HG03103 (cell line): Measurements from ENCODE around the gene SLC7A5.
"Not testable (repeated sequence)": the region's sequence is repeated elsewhere in the genome, so short reads cannot be mapped to it uniquely, and the experiment has no call there.

Experiments used
- ATAC-seq: cut with Tn5 transposase; IDR thresholded peaks from one replicate; pipeline ENCODE4 v1.9.1; 2021; ENCODE audit warnings: low read depth; ENCODE audit not compliant: unreplicated experiment

The SLC7A5 gene

DNA sequence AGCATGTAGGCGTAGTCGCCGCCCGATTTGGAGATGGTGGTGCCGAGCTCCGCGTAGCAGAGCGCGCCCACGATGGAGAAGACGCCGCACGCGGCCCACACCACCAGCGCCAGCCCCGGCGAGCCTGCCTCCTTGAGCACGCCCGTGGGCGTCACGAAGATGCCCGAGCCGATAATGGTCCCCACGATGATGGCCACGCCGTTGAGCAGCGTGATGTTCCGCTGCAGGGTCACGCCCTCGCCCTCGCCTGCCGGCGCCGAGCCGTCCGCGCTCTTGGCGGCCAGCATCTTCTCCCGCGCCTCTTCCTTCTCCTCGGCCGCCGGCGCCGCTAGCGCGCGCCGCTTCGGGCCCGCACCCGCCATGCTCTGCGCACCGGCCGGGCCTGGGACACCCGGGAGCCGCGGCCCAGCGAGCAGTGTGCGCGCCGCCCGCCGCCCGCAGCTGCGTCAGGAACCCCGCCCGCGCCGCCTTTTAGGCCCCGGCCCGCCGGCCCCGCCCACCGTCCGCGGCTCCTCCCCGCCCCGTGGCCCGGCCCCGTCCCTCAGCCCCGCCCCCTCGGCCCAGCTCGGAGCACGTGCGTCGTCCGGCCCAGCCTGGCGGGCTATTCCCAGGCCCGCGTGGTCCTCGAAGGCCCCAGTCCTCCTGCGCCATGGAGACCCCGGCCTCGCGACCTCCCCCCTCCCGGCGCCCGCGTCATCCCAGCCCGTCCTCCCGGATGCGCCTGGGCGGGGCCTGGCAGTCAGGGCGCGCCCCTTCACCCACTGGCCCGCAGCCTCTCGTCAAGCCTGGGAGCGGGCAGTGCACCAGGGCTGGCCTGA lies at the start of gene SLC7A5:
Gene SLC7A5, minus strand, starts transcription at position 447 of the 818 bp plus-strand sequence. Its CDS starts 85 bp downstream, at position 362.
- ATAC-seq, result peak; percentile 46

- ATAC-seq, result no peak
These were observed 49.0 kb upstream of the SLC7A5 start for GRCh38 chr16:87918338-87918737.

- ATAC-seq, result no peak
These were observed 48.2 kb upstream of the SLC7A5 start for GRCh38 chr16:87917503-87917902.

DNA sequence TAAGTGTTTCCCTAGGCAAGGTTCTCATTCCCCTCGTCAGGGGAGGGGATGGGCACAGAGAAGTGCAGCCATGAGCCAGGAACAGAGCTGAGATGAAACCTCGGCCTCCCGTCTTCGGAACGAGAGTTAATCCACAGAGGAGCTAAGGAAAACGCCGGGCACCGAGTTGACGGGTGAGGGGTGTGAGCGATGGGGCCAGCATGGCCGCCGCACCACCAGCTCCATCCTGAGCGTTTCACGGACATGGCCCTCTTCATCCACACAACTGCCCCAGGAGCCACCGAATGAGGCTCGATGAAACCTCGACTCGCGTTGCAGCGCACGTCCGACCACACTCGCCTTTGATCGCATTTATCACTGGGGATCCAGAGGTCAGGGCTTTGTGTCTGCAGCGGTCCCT lies 45.5 kb upstream of the SLC7A5 start:
- ATAC-seq, result no peak

DNA sequence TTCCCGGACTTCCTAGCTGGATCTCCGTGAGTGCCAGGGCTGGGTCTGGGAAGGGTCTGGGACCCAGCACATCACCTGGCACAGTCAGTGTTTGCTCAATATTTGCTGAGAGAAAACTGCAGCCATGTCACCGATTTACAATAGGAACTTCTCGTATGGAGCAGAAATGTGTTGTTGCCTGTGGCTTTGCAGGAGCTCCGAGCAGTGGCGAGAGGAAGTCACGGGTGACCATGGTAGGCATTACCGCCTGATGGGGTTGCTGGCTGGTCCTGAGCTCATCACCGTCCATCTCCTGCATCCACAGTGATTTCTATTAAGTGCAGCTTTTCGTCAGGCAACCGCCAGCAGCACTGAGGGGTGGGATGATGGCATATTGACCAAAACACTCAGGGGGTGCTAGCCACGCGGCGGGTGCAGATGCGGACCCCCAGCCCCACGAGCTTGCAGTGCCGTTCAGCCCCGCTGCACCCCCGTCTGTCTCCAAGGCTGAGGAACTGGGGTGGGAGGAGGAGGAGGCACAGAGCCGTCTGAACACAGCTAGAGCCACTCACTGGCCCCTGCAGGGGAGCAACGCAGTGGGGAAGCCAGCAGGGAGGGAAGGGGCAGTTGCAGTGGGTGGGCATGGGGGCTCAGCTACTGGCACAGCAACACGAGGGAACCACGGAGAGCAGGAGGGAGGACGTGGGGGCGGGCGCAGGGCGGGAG lies 44.9 kb upstream of the SLC7A5 start:
- ATAC-seq, result not testable (repeated sequence)

DNA sequence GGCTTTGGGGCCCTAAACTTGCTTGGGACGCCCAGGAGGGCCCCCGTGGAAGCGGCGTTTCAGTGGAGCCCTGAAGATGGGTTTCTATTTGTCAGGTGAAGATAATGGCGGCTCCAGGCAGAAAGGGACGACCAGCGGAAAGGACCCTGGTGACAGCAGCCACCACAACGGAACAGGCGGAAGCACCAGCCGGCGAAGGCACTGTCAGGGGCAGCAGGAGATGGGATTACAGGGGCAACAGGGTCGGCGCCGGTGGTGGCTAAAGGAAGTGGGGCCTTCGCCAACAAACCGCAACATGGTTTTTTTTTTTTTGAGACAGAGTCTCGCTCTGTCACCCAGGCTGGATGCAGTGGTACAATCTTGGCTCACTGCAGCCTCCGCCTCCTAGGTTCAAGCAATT lies 43.4 kb upstream of the SLC7A5 start:
- not testable (repeated sequence) for ATAC-seq

DNA sequence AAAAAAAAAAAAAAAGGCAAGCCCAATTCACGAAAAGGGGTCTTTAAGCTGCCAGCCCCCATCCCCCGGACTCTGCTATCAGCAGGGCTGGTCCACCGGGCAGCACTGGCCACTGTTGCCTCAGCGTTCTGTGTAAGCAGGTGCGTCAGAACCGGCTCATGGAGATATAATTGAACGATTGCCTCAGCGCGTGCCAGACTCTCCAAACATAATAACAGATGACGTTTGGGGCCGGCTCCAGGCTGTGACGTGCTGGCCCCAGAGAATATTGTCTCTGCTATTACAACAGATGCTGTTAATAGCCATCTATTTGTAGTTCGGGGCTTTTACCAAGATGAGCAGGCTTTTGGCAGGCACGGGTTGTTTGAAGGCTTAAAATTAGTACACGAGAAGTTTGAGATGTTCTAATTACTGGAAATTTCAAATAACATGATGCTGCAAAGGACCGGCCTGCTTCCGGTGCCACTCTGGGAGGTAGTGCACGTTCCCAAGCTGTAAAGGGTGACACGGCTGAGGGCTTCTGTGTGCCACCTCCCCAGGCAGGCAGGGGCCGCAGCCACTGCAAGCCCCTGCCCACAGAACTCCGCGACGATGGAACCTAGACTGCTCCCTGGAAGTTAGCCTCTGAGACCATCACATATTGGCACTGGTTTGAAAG lies 41.9 kb upstream of the SLC7A5 start:
- ATAC-seq, result not testable (repeated sequence)

- not testable (repeated sequence) for ATAC-seq
These were observed 40.1 kb upstream of the SLC7A5 start for GRCh38 chr16:87909203-87909935.

DNA sequence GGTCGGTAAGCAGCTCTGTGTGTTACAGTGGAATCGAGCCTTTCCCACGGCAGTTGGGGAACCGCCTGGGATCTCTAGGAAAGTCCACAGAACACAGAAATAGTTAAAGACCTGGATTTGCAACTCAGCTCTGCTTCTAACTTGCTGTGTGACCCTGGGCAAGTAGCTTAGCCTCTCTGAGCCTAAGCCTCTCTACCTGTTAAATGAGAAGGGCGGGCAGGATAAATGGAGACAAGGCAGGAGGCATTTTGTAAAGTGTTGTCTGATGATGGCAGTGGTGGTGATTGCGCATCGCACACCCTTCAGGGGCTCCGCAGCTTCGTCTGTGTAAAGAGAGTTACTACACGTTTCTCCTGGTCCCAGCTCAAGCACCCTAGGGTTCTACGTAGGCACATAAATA lies 38.8 kb upstream of the SLC7A5 start:
- ATAC-seq, result not testable (repeated sequence)

DNA sequence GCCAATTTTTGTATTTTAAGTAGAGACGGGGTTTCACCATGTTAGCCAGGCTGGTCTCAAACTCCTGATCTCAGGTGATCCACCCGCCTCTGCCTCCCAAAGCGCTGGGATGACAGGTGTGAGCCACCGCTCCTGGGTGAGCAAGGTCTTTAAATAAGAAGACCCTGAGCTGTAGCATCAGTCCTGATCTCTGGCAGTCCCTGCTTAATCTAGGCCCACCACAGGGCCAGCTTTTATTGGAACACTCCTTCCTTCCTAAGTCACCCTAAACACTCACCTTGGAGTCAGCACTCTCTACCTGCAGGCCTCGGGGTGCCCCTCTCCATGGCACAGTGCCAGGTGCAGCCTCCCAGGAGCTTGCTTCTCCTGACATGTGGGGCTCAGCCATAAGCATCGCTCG lies 36.2 kb upstream of the SLC7A5 start:
- ATAC-seq, result not testable (repeated sequence)

DNA sequence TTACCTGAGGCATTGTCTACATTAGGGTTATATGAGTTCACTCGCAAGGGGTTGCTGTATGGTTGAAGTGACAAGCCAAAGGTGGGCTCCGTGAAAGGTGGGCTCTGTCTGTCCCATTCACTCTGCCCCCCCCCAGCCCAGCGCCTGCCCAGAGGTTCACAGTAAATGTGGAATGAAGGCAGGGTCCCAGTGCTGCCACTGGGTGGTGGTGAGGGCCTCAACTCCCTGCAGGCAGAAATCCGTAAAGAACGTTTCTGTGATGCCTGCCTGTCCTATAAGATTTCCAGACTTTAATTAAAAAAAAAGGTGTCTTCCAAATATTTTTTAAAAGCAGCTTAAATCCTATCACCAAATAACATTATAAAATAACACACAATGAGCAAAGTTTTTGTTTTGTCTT lies 35.7 kb upstream of the SLC7A5 start:
- ATAC-seq, result not testable (repeated sequence)

DNA sequence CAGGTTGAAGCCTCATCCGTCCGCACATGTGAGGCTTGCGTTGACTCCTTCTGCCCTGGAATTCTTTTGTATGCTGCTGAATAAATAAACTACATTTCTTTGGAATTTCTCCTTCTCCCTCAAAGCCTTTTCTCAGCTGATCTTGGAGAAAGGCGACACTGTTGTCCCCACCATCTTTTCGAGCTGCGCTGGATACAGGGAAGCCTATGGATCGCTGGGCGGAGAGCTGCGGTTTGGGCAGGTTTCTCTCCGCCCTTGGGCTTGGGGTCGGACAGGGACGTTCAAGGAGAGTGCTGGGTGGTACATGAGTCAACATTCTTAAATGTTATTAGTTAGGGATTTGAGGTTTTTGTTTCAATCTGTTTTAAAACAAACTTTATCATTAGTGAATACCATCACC lies 31.2 kb upstream of the SLC7A5 start:
- not testable (repeated sequence) for ATAC-seq

- no peak for ATAC-seq
These were observed 28.5 kb upstream of the SLC7A5 start for GRCh38 chr16:87897521-87898505.

DNA sequence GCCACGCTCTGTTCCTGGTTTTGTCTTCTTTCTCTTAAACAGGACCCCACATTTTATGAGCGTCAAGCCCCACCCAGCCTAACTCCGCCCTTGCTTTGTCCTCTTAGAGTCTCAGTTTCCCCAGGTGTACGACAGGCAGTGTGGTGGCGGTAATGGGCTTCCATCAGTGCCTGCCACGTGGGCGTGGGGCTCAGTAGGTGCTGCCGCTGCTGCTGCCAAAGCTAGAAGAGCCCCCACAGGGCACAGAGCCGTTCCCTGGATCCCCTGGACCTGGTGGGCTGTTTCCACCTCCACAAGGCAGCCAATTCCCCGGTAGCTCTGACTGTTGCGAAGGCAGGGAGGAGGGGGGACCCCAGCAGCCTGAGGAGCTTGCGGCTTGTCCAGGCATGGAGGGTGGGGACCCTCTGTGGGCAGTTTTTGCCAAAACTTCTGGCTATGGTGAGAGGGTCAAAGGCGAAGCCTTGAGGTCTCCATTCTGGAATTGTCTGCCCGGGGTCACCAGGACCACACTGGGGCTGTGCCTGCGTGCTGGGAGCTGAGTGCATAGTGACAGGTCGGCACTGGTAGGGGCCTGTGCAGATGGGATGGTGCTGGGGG lies 27.7 kb upstream of the SLC7A5 start:
- ATAC-seq, result not testable (repeated sequence)

GRCh38 chr16:87896176-87896890 lies 27.0 kb upstream of the SLC7A5 start:
- not testable (repeated sequence) for ATAC-seq

DNA sequence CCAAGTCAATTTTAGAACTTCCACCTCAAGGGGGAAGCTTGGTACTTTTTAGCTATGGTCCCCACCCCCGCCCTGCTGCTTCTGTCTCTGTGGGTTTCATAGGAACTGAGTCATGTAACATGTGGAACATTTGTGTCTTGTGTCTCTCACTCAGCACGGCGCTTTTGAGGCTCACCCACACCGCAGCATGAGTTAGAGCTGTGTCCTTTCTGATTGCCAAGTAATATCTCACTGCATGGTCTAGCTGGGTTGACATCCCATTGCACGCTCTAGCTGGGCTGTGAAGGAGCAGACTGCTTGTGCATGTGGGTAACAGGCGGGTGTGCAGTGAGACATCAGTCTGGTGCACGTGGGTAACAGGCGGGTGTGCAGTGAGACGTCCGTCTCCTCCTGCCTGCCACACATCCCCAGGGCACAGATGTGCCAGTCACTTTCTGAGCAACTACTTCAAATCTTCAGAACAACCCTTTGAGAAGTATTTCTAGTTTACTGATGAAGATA lies 26.4 kb upstream of the SLC7A5 start:
- ATAC-seq, result peak; percentile 65

- ATAC-seq, result not testable (repeated sequence)
These were observed 24.7 kb upstream of the SLC7A5 start for GRCh38 chr16:87894005-87894404.

- ATAC-seq, result no peak
These were observed 22.5 kb upstream of the SLC7A5 start for GRCh38 chr16:87891764-87892163.
